Right forelimb (tissue), 1 donor: Measurements from ENCODE around the gene LUM.
A peak's percentile ranks its signal among the peaks of the same experiment; 100 is the strongest.

ENCODE experiments used
- DNase-seq: peaks from one replicate; pipeline ENCODE4 v3.0.0-alpha.2; 2018

The LUM gene, protein sequence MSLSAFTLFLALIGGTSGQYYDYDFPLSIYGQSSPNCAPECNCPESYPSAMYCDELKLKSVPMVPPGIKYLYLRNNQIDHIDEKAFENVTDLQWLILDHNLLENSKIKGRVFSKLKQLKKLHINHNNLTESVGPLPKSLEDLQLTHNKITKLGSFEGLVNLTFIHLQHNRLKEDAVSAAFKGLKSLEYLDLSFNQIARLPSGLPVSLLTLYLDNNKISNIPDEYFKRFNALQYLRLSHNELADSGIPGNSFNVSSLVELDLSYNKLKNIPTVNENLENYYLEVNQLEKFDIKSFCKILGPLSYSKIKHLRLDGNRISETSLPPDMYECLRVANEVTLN

DNA sequence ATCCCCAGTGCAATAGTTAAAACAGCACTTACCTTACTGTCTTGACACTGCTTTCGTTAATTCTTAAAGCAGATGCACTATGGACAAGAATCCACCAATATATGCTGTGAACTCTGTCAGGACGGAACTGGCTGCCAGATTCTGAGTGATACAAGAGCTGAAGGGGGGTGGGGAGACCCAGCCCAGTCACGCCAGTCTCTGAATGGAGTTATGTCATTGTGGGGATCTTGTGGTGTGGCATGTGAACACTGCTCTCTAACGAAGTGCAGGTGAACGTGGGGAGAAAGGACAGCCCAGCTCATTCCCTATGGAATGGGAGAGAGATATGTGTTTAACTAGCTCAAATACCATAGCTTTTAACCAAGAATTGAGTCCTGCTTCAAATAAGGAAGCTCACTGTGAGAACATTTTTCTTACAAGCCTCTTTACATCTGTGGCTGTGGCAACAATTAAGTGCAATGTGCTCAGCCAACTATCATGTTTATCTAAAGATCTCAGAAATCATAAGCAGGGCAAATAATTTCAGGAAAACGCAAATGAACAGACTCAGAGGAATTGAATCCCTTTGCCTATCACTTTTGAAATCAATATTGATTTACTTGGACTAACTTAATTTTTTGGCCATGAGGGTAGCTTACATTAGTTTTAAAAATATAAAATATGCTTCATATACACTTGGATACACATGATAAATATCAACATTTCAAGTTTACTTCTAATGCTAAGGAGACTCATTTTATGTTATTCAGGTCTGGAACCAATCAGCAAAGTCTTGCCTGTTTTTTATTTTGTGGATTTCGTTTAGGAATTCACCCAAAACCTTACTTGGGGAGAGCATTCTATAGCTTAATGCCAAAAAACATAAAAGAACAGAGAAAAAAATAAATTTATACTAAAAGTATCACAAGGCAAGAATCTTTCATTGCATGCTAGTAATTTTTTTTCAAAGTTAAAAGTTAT is at the start of gene LUM:
TSS of gene LUM (minus strand) at position 129 of the 960 bp plus-strand sequence. CDS start 2,515 bp downstream, outside the sequence.
- DNase-seq, result peak; percentile 89

DNA sequence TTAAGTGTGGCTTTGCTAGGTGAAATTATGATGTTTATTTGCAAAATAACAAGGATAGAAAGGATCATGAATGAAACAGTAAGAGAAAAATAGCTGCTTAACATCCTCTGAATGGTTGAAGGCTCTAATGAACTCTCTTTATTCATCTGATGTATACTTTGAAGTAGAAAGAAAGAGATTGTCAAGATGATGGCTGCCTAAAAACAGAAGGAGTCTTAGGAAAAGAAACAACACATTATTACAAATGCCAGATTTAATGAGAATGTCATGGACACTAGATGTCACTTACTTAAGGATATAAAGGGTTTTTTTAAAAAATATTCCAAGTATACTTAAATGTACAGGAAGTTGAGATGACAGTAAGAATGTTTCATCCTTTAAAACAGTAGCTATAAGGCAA is 49.7 kb upstream of the LUM start:
- DNase-seq, result no peak

DNA sequence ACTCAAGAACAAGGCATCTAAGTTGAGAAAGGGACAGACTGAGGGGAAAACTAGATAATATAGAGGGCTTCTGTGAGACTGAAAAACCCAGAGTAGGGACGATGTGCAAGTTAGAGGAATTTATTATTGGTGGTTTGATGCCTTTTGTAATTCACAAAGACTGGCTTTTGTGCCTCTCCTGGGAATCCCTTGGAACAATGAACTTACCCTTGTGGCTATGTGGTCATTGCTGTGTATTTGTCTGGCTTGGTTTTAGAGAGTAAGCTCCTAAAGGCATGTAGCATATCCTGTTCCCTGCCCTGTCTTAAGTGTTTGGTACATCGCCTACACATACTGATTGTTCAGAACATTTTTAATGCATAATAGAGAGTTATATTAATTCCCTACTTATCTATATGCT is 44.7 kb upstream of the LUM start:
- DNase-seq, result no peak

DNA sequence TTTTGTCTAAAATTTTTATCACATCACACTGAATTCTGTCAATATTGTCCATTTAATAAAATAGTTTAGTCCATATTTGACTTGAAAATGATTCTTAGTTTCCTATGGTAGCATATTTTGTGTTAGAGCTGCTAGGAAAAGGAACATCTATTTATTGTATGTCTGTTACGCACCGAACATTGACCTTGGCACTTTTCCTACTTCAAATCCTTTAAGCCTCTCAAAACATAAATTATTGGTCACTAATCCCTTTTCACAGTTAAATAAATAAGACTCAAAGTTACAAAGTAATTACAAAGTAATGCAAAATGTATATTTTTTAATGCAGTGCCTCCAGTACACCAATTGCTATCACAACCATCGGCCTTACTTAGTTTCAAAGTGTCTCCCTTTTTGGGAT is 42.8 kb upstream of the LUM start:
- DNase-seq, result no peak

DNA sequence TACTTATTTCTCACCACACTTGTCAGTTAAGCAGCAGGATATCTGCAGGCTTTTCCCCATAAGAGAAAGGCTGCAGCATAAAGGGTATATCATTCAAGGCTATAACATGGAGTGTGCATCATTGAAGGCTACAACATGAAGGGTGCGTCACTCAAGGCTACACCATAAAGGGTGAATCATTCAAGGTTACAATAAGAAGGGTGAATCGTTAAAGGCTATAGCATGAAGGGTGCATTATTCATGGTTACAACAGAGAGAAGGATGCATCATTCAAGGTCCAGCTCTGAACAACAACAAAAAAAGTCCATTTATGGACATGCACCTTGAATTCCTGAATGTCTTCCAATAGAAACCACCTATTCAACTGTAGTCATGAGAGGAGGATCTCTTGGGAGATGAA is 32.8 kb upstream of the LUM start:
- no peak for DNase-seq

DNA sequence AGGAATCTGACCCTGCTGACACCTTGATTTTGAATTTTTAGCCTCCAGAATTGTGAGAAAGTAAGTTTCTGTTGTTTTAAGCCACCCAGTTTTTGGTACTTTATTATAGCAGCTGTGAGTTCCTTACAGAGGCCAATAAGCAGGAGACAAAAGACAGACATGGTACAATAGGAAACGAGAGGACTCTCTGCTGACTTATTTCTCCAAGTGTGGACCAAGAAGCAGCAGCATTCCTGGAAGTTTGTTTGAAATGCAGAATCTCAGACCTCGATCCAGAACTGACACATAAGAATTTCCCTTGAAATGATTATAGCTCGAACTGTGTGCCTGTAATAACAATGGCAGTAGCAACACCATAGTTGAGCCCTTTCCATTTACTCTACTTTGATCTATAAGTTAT is 31.9 kb upstream of the LUM start:
- no peak for DNase-seq

DNA sequence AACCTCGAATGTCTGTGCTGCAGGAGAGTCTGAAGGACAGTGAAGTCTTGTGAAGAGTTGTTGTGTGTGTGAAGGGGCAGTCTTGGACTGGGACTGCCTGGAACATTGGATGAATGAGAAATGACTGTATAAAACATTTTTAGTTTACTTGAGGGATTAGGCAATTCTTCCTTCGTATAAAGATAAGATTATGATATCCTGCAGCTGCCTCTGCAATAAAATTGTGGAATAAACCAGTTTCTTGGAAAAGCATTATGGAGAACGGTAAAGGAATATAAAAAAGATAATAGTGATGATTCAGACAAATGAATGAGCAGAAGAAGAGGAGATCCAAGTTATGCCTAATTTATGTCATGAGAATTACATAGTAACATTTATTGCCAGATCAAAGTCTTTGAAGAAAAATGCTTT is 30.9 kb upstream of the LUM start:
- DNase-seq, result no peak

DNA sequence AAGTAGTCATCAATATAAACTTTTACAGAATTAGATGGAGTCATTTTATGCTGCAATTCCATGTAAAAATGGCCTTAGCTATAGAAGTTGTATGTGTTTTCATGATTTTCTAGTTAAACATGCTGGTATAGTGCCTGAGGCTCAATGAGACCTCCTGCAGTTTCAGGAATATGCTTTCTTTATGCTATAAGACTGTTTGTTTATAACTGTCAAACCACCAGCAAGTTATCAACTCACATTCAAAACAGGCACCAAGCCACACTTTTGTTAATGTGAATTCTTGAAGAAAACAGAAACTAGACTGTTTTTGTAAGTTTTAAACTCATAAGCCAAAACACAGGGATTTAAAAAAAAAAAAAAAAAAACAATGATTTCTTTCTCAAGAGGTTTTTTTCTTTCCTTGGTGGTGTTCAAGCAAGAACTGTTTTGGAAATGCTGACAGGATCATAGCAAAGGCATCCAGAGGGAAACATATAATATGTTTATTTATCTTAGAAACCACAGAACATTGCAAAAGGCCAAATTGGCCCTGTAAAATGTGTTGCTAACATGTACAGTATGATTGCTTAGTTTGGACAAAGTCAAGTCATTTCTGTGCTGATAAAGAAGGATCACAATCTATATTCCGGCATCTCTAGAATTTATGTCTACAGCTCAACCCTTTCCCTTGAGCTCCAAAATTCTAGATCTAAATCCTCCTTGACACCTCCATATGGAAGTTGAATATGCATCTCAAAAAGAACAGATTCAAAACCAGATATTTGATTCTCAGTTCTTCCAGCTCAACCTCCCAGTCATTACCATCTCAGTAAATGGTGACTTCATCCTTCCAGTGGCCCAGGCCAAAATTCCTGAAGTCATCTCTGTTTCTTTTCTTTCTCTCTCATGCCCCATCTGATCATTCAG is 29.0 kb upstream of the LUM start:
- no peak for DNase-seq

DNA sequence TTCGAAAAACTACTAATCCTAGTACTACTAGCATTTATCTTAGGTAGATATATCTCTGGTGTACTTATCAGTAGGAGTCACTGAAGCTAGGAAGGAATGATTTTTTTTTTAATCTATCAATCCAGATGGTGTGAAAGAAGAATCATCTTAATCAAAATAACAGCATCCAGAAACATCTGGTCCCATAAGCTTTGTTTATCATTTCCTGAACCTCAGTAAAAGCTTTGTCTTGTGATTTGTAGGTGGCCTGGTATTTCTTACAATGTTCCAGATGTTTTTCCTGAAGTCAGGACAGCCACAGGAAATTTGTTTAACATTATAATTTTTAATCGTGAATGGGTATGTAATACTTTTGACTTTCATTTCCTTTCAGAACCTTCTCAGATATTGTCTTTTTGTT is 28.0 kb upstream of the LUM start:
- no peak for DNase-seq

DNA sequence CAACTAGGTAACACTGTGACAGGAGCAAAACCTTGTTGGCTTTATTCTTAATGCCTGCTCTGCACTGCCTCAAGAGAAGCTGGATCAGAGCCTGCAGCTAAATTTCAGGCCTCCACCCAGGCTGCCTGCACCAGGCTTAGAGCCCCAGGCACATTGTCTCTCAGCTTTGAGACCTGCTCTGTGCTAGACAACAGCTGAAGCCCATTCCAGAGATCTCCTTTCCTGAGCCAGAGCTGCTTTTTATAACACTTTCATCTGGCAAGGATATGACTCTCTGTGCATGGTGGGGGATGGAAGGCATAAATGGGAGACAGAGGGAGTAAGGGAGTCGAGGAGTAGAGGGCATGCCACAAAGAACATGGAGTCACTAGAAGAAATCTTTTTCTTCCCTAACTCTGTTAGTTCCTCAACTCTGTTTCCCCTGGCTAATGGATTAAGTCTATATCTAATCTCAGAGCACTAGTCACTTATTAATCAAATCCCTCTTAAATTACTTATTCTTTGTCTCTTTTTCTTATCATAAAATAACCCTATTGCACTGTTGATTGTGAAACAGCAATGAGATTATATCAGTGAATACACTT is 27.1 kb upstream of the LUM start:
- no peak for DNase-seq

DNA sequence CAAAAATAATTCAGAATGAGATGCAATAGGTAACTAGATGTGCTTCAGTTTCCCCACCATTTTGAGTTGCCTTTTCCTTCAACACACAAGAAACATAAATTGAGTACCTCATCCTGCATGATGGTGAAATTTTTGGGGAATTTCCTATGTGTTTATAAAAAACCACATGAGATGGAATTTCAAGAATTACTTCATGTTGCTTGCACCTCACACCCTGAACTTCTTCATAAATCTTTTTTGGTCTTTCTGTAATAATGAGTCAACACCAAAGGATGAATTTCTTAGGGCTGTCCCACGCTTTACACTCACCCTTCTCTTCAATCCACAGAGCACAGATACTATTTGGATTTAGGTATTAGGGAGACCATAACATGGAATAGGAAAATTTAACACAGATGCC is 22.6 kb upstream of the LUM start:
- DNase-seq, result no peak

DNA sequence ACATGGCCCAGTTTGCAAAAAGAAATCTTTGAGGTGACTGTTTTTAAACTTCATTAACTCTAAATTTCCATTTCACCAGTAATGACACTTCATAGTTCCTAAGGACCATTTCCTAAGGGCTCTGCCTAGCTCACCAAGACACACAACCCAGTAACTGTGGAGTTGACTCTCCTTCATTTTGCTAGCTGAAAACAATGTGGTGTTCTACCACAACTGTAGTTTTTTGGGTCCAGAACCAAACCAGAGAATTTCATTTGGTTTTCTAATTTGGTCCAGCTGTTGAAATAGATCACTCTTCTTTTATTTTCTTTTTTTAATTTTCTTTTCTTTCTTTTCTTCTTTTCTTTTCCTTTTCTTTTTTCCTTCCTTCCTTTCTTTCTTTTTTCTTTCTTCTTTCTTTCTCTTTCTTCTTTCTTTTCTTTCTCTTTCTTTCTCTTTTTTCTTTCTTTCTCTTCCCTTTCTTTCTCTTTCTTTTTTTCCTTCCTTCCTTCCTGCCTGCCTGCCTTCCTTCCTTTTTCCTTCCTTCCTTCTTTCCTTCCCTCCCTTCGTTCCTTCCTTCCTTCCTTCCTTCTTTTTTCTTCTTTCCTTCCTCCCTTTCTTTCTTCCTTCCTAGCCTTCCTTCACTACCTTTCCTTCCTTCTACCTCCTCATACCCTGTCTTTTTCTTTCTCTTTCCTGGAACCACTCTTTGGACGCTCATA is 18.5 kb upstream of the LUM start:
- no peak for DNase-seq

DNA sequence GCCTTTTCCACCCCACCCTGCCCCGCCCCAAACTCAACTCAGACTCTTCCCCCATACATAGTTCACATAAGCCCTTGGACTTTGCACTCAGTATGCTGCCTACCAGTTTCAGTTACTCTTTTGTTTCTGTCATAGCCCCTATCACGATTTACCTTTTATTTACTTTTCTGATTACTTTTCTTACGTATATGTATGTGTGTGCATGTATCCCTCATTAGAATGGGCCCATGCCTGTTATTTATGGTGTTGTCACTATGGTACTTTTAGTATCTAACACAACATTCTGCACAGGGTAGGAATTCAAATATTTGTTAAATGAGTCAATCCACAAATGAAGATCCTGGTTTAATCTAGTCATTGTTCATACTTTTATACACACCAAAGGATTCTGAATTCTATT is 16.5 kb upstream of the LUM start:
- no peak for DNase-seq

DNA sequence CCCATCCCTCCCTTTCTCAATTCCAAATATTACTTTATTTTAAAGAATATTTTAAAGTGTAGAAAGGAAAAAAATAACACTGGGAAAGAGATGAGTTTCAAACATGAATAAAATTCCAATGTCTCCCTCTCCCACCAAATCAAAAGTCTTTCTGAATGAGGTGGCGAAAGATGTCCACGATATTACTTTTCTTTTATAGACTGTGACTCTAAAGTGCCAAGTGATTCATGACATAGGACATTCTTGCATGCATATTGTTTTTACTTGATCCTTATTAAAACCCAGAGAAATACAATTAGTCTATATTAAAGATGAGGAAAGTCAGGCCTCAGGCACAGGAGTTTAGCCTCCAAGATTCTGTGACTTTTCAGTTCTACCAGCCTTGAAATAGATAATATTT is 16.0 kb upstream of the LUM start:
- DNase-seq, result no peak

DNA sequence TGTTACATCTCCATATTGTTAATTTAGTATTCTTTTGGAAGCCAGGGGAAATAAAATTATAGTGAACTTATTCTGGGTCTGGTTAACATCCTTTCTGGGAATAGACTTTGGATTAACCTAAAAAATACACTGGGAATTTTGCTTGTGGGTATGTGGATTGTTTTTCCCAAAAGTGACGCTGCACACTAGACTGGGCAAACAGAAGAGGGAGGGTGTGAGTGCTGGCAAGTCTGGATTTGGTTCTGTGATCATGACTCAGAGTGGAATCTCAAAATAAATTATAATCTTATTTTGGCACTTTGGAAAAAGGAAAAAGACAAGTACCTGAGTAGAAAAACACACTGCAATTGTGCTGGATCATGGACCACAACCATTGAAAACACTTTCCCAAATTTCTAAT is 15.2 kb upstream of the LUM start:
- DNase-seq, result no peak

DNA sequence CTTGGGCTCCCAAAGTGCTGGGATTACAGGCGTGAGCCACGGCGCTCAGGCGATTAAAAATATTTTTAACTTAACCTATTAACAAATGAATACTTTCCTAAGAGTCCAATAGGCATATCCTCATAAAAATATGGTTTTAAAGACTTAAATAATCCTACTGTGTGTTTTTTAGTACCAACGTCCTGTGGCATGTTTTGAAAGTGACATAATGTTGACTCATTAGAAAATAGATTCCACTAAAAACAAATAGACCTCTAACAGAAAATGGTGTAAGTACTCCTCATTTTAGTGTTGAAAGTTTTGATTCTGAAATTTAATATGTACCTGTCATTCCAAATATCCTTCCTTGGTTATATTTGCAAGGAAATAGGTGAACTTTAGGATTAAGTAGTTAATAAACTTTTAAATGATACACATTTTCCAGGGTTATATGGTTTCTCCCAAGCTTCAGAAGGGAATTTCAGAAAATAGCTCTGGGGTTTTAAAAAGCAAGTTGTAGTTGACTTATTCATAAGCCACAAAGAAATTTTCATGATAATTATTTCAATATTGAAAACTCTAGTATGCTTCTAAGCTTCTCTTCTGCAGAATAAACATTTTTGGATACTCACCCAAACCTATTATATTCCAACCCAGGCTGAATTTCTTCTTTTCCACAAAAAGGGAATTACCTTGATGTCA is 12.1 kb upstream of the LUM start:
- no peak for DNase-seq

DNA sequence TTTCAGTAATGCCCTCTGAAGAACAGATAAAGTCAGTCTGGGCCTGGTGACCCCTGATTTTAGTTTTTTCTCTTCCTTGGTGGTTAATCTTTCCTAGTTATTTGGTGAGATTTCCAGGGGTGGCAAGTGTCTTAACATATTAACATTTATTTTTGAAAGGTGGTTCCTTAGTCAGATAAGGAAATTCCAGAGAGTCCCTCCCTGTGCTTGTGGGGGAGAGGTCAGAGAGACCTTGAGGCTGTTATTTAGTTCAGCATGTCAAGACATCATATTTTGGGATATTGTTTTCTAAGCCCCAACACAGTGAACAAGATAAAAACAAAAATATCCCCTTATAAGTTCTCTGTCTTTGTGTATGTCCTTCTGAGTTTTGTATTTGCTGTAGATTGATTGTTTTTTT is 9.5 kb upstream of the LUM start:
- no peak for DNase-seq

DNA sequence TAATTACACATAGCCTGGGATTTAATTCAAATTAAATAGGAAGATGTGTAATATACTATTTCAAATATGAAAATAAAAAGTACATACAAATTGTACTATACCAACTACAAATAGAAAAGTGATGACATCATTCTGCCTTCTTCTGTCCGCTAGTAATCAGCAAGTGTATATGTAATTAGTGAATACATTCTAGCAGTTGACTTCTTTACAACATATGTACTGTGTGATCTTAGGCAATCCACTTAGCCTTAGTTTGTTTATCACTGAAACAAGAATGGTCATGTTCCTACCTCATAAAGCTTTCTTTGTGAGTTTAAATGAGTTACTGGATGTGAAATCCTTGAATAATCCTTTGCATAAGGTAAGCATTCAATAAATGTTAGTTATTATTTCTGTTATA is 7.8 kb upstream of the LUM start:
- DNase-seq, result no peak

DNA sequence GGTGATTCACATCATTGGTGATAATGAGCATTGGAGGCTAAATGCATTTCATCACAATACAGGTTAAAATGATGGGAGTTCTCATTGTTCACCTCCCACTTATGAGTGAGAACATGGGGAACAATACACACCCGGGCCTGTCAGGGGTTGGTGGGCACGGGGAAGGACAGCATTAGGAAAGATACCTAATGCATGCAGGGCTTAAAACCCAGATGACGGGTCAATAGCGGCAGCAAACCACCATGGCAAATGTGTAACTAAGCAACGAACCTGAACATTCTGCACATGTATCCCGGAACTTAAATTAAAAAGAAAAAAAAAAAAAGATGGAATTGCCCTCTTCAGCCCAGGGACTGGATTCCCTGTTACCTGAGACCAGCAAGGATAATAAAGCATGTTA is 2.3 kb upstream of the LUM start:
- no peak for DNase-seq

DNA sequence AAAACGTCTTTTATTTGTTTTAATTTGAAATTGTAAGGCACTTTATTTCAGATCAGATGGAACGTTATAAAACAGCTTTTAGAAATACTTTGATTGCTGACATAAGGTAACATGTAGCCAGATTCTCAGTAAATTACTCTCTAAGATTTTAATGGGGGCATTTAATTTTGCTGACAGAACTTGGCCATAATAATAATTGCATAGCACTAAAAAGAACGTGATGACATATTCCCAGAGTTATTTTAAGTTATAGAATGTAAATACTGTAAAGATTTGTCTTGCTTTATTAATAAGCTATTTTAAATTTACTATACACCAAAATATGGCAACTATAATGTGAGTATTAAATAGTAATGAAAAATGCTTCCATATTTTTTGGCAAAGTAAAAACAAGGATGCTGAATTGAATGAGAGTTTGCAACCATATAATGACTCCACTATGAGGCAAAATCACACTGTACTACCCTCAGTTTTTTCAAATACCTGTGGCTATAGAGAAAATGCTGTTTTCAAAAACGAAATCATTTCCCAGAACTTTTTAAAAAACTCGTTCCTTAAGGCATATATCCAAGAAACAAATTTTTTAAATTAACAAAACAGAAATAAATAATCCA is 876 bp downstream of the LUM start:
- no peak for DNase-seq
